ENCODE data around the gene IQCB1.
"Not testable (repeated sequence)": the region's sequence is repeated elsewhere in the genome, so short reads cannot be mapped to it uniquely, and the experiment has no call there.

Gene IQCB1

GRCh38 chr3:121819236-121819635, 15.6 kb downstream of the IQCB1 start:
- no peak for DNase-seq
- intact Hi-C loops (cut with DNase I), result no loop called here

GRCh38 chr3:121818578-121818977, 16.3 kb downstream of the IQCB1 start:
- intact Hi-C loops (cut with DNase I), result no loop called here

GRCh38 chr3:121817753-121818152, 17.1 kb downstream of the IQCB1 start:
- intact Hi-C loops (cut with DNase I), result no loop called here
- no peak for DNase-seq

More at GRCh38 chr3:121818578-121818977, 16.3 kb downstream of the IQCB1 start:
- DNase-seq, result no peak

GRCh38 chr3:121809249-121809648, 25.6 kb downstream of the IQCB1 start:
- DNase-seq, result no peak
- intact Hi-C loops (cut with DNase I), result no loop called here

GRCh38 chr3:121803771-121804320, 31.0 kb downstream of the IQCB1 start:
- intact Hi-C loops (cut with DNase I), result no loop called here
- DNase-seq, result no peak

- DNase-seq, result no peak
- intact Hi-C loops (cut with DNase I), result no loop called here
Observed at GRCh38 chr3:121800906-121801305, 34.0 kb downstream of the IQCB1 start.

GRCh38 chr3:121796970-121797369, 37.9 kb downstream of the IQCB1 start:
- intact Hi-C loops (cut with DNase I), result no loop called here
- no peak for DNase-seq

- intact Hi-C loops (cut with DNase I), result no loop called here
- no peak for DNase-seq
Observed at GRCh38 chr3:121794264-121794983, 40.4 kb downstream of the IQCB1 start.

- DNase-seq, result no peak
- intact Hi-C loops (cut with DNase I), result no loop called here
Observed at GRCh38 chr3:121793078-121793477, 41.8 kb downstream of the IQCB1 start.

GRCh38 chr3:121786485-121786884, 48.4 kb downstream of the IQCB1 start:
- intact Hi-C loops (cut with DNase I), result no loop called here

GRCh38 chr3:121782784-121783183, 52.1 kb downstream of the IQCB1 start:
- DNase-seq; intact Hi-C loops (cut with DNase I): not testable (repeated sequence)

More at GRCh38 chr3:121786485-121786884, 48.4 kb downstream of the IQCB1 start:
- no peak for DNase-seq

GRCh38 chr3:121781611-121782010, 53.2 kb downstream of the IQCB1 start:
- DNase-seq, result no peak
- intact Hi-C loops (cut with DNase I), result no loop called here

- DNase-seq; intact Hi-C loops (cut with DNase I): not testable (repeated sequence)
Observed at GRCh38 chr3:121775095-121775494, 59.8 kb downstream of the IQCB1 start.

GRCh38 chr3:121769246-121769645, 65.6 kb downstream of the IQCB1 start:
- intact Hi-C loops (cut with DNase I), result no loop called here
- DNase-seq, result no peak

GRCh38 chr3:121768452-121768851, 66.4 kb downstream of the IQCB1 start:
- intact Hi-C loops (cut with DNase I), result no loop called here
- DNase-seq, result no peak

GRCh38 chr3:121759541-121760202, 75.2 kb downstream of the IQCB1 start:
- intact Hi-C loops (cut with DNase I), result no loop called here

GRCh38 chr3:121758727-121759450, 76.0 kb downstream of the IQCB1 start:
- intact Hi-C loops (cut with DNase I), result no loop called here

More at GRCh38 chr3:121759541-121760202, 75.2 kb downstream of the IQCB1 start:
- DNase-seq, result no peak

GRCh38 chr3:121757812-121758545, 76.9 kb downstream of the IQCB1 start:
- no peak for DNase-seq
- intact Hi-C loops (cut with DNase I), result no loop called here

More at GRCh38 chr3:121758727-121759450, 76.0 kb downstream of the IQCB1 start:
- no peak for DNase-seq

All from head of caudate nucleus (tissue), 42 donors.